GM18873 (cell line): ENCODE results near the gene SLC9C1.
A peak's percentile ranks its signal among the peaks of the same experiment; 100 is the strongest.

Experiments
- ATAC-seq: cut with Tn5 transposase; IDR thresholded peaks from one replicate; pipeline ENCODE4 v1.9.1; 2021; ENCODE audit warnings: mild to moderate bottlenecking, moderate library complexity, moderate number of reproducible peaks; ENCODE audit not compliant: unreplicated experiment, low FRiP score

The SLC9C1 gene

DNA sequence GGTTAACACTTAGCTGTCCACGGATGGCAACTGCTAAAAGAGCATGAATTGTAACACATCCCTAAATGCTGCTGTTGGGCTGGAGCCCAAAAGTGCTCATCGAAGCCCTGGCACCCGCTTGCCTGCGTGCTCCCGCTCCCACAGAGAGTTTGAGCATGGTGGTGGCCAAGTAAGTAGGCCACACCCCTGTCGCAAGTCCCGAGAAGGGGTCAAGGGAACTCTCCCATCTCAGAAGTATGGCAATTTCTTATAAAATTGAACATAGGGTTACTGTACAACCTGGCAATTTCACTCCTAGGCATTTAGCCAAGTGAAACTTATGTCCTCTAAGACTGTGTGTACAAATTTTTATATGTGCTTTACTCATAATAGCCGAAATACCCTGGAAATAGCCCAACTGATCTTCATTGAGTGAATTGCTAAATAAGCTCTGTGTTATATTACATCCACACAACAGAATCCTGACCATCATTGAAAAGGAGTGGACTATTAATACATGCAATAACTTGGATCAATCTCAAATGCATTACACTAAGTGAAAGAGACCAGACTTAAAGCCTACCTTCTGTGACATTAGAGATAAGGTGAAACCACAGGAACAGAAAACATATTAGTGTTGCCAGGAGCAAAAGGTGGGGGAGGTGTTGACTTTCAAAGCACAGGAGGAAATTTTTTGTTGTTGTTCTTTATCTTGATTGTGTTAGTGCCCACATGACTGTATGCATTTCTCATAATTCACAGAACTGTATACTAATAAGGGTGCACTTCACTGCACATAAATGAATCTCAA is 159.5 kb downstream of the SLC9C1 start:
- no peak for ATAC-seq

DNA sequence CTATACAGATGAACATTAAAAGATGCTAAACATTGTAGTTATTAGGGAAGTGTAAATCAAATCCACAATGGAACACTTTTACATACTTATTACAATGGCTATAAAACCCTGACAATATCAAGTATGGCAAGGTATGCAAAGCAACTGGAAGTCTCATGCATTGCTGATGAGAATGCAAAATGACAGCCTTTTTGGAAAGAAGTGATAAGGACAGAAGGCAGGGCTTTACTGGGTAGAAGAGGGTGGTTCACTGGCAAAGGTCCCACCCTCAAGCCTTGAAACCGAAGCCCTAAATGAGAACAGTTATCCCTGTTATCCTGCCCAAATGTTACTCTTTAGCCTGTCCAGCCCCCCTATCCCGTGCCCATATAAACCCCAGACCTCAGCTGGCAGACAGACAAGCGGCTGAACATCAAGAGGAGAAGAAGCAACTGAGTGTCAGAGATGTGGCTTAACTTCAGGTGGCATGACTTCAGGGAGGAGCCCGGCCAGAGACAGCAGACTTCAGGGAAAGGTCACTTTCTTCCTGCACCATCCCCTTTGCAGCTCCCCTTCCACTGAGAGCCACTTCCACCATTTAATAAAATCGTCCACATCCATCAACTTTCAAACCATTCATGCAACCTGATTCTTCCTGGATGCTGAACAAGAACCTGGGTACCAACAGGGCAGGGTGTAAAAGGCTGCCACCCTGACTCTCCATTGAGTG is 160.2 kb downstream of the SLC9C1 start:
- no peak for ATAC-seq

DNA sequence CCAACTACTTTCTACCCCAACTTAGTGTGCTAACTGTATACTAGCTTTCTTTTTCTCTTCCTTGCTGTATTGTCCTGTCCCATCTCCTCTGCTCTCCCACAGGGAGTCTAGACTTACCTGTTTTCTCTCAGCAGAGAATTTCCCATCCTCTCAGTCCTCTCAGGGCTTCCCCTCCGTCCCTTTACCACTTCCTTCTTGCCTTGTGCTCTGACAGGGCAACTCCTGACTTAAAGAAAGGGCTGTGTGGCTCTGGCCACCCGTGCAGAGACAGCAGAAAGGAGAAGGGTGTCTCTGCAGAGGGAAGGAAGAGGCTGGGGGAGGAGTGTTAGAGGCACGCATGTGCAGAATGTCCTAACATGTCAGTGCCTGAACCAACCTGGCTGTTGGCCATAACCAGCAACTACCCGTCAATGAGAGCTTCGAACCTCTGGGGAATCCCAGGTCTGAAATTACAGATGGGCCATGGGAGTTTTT is 161.0 kb downstream of the SLC9C1 start, which contains the start of gene GCSAM:
GCSAM (minus strand) TSS at position 274 of the 474 bp plus-strand sequence; CDS start at position 146, 128 bp downstream.
- peak; percentile 80 for ATAC-seq

DNA sequence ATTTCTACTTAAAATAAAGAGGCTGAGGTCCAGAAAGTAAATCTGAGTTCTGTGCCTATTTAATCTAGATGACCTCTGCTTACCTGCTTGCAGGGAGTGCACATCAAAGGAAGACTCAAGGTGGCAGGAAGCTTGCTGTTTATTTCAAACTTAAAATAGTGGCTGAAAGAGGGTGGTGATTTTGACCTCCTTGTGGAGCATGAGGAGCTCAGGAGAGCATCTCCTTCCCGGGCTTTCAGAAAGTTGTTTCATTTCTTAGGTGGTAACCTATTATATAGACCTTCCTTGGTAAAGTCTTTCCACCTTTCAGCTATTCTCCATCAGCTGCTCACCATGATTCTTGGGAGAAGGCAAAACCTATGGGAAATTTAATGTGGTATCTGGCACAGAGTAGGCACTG is 161.5 kb downstream of the SLC9C1 start:
- ATAC-seq = no peak

DNA sequence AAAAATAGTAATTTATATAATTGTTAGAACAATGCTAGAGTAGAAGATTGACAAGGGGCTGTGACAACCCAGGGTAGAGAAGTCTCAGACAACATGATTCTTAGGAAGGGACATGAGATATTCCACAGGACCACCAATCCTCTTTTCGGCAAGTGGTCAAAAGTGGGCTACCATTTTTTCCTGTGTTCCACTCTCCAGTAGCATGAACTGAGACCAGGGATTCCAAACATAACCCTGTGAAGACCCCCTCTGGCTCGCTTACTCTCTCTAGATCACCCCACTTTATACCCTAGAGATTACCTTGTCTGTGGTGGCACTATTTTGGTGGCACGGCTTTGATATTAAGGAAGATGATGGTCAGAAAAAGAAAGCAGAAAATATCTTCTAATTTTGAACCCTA is 161.9 kb downstream of the SLC9C1 start:
- no peak for ATAC-seq

DNA sequence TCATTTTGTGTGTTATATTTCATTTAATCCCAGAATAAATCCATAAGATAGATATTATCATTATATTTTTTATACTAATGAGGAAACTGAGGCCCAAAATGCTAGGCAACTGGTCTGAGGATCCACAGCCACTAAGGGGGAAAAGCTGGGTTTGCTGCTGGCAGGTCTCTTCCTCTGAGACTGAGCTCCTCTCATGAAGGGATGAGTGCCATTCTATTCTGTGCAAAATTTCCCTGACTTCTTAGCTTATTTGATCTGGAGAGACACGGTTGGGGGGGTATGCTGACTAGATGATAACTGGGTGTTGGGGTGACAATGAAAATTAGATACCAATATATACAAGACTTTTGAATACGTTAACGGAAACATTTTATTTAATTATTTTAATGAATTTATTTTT is 162.9 kb downstream of the SLC9C1 start:
- ATAC-seq = no peak

DNA sequence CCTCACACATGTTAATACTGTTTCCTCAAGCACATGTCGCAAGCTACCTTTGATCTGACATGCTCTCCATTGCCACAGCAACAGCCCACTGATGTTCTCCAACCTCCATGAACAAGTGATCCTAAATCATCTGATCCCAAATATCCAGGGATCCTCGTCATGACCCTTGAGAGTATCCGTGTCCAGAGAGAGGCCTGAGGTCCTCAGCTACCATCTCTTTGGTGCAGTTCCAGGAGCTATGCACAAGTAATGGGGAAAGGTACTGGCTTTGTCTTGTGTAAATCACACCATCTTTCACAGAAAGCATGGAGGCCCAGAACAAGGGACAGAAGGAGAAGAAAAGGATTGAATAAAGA is 163.4 kb downstream of the SLC9C1 start:
- ATAC-seq = no peak

DNA sequence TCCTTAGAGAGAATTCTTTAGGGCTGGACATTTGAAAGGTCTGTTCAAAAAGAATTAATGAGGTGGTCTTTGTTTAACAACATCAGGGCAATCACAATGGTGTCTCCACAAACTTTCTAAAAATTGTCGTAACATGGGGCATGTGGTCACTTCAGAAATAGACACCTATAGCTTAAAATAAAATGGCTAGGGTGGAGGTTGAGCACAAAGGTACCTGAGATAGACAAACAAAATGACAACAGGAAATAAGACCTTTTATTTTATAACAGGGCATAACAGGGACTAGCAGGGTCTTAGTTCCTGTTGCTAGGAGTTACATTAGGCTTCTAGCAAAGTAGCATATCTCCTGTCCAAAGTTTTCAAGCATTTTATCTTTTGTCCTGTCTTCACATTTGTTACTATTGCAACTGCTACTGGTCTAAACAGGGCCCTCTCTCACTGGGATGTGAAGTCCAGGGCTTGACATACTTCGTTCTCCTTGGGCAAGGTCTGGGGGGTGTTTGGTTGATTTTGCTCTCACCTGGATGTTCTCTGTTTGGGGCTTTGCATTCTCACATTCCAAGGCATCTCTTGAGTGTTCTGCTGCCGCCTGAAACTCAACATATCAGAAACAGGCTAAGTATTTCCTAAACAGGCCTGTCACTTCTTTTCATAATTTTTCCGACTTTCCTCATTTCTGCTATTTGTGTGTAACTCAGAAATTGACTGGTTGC is 163.9 kb downstream of the SLC9C1 start:
- ATAC-seq = no peak

DNA sequence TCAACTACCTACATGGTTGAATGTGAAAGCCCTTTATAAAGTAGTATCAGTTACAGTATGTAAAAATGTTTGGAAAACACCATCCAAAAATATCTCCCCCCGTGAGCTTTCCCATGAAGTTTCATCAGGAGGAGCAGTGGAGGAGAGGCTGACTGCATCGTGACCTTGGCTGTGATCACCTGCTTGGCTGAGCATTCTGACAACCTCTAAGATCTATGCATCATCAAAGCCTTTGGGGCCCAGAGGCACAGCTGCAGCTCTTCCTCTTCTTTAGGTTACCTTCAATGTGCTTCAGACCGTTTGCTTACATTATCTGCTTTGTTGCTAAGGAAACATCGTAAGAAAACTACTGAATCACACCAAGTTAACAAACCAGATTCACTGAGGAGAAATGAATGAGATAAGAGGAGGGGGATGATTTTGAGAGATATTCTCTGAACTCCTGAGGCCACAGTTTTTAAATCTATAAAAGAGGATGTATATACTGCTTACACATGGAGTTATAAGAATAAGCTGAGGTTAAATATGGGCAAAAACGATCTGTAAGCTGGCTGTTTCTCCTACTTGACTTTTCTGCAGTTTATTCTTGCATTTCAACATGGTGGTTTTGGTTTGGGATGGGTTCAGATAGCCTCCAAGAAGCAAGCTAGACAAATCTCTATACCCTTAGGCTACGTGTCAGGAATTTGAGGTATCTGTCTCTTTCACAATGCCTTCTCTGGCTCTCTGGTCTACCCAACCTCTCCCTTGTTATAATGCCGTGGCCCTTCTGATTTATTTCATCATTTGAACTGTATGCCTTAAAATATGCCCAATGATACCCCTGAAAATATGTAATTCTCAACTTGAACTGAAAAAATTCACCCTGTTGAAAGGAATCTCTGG is 164.9 kb downstream of the SLC9C1 start:
- peak; percentile 48 for ATAC-seq

DNA sequence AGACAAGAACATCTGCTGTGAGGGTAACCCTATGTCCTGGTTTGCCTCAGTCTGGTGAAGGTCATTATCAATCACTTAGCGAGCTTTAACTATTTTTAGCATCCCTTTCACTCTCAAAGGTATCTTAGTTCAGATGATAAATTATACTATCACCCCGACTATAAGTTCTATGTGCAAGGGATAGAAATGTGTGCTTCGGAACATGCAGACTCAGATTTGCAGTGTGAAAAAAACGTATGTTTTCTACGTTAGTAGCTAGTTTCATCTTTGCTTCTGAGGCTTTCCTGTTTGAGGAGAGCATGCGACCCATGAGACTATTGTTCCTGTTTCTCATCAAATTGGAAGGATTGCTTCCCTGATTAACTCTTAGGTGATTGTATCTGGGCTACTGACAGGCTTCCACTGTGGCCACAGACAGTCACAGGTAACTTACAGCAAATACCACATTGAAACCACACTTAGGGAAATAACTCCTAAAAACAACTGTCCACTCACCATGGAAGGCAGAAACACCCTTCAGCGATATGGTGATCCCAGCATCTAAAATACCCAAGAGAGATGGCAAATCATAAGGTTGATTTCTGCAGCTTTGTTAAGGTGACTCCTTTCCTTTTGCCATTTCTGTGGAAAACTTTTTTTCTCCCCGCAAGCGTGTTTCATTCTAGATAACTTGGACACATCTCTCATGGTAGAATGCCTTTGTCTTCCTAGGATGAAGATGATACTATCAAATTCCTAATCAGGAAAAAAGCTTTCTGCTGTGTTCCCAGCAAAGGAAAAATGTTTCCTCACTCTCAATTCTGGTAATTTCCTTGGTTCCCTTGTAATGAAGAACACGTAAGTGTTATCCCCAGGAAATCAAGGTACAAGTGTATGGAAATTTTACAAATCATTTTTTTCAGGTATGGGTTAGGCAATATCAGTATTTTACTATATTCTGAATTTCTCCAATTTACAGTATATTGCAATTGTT is 166.2 kb downstream of the SLC9C1 start:
- no peak for ATAC-seq

DNA sequence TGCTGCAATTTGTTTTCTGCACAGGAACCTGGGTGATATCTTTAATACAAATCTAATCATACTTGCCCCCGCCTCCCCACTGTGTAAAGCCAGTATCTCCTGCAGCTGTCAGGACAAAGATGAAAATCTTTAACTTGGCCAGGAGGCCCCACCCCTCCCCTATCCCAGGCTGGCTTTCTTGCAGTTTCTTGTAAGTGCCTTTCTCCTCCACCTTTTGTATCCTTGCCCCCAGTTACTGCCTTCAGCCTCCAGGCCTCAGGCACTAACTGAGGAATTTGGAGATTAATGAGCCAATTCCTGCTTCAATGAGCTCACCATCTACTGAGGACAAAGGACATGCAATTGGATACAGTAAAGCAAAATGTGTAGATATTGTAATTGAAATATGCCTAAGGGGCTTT is 167.5 kb downstream of the SLC9C1 start:
- ATAC-seq = no peak

DNA sequence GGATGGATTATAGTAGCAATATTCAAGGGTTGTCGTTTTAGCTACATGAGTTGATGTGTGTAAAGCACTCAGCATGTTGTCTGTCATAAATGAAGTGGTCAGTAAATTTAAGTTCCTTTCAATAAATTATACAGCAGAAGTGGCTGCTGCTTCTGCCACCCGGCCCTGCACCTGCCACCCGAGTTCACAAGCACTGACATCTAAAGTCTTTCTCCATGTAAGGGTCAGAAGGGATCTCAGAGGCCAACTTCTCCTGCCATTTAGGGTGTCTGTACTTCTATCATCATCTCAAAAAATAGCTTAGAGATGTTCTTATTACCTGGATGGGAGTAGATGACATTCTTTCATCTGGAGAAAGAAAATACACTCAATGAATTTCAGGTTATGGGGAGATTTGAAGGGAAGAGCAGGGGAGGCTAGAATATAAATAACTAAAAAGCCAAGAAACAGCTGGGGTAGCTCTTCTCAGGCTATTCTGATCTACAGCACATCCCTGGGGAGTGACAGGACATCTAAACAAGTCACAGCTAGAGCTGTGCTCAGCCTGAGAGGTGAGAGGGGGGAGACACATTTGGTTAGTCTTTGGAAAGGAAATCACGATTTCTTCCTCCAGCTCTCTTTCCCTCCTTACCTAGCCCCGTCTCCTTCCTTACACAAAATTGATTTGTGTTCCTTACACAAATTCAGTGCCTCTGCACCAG is 169.0 kb downstream of the SLC9C1 start:
- ATAC-seq = no peak

DNA sequence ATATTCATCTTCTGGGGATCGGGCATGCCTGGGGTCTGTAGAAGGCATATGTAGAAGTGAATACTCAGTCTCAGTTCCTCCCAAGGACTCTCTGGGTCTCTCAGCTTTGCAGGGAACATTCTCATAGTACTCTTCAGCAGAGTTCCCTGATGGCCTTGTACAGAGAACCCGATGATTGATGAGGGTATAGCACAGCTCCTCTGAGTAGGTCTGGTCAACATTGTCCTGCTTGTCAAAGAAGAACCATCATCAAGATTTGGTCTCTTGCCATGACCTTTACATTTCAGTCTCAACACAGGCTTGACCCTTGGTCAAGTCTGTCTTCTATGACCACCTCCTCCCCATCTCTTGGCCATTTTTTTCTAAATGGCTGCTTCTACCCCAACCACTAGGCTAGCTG is 170.5 kb downstream of the SLC9C1 start:
- ATAC-seq = no peak

DNA sequence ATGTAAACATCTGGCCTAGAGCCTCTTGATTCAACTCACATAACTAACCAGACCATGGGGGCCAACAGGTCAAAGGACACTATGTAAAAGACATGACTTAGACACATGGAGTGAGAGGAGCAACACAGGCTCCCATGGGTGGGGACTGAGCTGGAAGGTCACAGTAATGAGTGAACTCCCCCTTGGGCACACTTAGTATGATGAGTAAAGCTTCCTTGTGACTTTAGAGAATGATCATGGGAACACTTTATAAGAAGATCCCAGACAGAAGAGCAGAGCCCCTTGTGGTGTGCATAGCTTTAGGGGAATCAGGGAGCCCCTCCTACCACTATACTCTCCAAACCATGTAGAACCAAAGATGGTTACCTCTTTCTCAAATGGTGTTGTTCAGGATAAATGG is 171.1 kb downstream of the SLC9C1 start:
- ATAC-seq = no peak

DNA sequence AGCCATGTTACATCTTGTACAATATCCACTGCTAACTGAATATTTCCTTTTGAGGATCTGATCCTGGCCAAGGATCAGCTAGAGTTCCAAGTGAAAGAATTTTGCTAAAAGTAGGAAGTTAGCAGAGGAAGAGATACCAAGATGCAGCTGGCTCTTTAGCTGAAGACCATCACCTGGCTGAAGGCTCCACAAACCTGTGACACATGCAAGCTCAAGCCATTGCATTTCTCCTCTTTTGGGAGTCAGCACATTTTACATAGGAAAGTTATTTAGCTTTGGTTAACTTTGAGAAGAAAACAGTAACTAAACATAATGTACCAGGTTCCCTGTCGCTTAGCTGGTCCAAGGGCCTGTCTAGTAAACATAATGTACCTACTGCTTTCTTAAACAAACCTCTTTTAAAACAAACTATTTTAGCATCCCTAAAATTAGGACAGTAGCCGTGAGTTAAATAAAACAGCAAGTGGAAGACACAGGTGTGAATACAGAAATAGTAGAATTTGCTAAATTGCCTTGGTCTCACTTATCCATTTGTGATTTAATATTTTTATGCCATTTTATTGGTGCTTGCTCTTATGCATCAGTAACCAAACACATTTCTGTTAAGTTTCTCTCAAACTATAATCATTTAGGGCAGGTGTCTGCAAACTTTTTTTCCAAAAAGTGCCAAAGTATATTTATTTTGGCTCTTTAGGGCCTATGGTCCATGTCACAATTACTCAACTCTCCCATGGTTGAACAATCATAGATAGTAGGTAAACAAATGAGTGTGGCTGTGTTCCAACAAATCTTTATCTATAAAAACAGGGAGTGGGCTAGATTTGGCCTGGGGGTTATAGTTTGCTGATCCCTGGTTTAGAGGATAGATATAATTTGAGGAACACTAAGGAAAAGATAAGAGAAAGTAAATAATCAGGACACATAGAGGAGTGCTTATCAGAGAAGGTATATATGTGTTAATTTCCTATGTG is 172.2 kb downstream of the SLC9C1 start:
- ATAC-seq = no peak

DNA sequence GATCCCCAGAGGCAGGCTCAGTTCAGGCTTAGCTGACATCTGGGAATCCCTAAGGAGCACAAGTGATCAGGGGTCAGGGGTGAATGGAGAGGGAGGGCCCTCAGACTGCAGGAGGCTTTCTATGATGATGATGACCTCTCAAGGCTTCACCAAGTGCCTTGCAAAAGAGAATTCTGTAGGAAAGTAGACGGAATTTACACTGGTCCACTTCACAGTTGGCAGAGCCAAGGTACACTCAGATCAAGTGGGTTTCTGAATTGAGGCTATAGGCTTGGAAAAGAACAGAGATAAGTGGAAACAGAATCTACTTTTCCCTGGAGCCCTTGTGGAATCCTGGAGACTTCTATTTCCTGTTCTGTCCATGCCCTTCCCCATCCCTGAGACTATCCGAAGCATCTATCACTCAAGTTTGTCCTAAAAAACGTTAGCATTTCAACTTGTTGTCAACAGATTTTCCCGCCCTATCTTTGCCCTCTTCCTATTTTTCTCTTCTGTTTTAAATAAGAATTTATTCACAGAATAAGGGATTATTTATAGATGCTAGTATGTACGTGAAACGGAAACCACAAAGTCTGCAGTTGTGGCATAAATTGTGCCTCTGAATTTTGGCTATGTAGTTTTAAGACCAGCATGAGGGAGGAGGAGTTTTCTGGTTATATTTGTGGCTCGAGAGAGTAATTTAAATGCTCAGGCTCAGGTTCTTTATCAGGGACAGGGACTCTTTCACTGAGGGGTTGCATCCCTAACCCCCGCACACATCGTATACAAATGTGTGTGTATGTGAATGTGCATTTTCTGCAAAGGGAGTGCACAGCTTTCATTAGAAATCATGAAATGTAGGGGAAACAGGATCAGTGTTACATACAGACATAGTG is 173.8 kb downstream of the SLC9C1 start:
- ATAC-seq = no peak
